HG03060 (cell line): Measurements from ENCODE around the gene RGS9.

Experiments
- ATAC-seq: cut with Tn5 transposase; IDR thresholded peaks from one replicate; pipeline ENCODE4 v1.9.1; 2021; ENCODE audit warnings: low read depth, moderate number of reproducible peaks; ENCODE audit not compliant: unreplicated experiment

Gene RGS9

DNA sequence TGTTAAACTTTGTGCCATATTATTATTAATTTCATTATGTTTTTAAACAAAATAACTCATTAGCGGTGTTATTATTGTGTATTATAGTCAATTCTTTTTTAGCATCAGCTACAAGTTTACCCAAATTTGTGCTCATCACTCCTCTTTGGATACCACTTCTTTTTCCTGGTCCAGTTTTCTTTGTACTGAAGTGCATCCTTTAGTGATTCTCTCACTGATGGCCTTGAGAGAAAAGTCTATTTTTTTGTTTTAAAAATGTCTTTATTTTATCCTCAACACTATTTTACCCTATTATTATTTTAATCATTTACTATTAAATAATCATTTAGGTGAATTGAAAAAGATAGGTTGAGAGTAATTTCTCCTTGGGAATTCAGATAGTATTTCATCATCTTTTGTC lies 99.2 kb downstream of the RGS9 start:
- ATAC-seq, result no peak

GRCh38 chr17:65243838-65244625 lies 106.9 kb downstream of the RGS9 start:
- ATAC-seq, result no peak

DNA sequence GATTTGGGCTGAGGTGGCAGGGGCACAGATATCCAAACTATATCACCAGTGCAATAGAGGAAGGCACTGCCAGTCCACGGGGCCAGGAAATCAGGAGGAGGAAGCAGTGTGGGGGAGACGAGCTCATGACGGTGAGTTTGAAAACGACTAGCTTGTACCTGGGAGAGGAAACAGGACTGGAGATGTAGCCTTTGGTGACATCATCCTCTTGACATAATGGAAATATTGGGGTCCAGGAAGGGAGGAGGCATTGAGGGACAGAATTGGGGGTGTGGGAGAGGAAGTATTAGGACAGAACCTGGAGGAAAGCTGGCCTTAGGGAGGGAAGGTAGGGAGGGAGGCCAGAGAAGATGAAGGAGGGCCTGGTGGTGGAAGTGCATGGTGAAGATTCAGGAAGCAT lies 109.1 kb downstream of the RGS9 start:
- ATAC-seq, result no peak

GRCh38 chr17:65249774-65250173 lies 112.6 kb downstream of the RGS9 start:
- ATAC-seq, result no peak

GRCh38 chr17:65254166-65254565 lies 117.0 kb downstream of the RGS9 start:
- no peak for ATAC-seq

- ATAC-seq, result no peak
These were observed 122.1 kb downstream of the RGS9 start for GRCh38 chr17:65259281-65259680.

DNA sequence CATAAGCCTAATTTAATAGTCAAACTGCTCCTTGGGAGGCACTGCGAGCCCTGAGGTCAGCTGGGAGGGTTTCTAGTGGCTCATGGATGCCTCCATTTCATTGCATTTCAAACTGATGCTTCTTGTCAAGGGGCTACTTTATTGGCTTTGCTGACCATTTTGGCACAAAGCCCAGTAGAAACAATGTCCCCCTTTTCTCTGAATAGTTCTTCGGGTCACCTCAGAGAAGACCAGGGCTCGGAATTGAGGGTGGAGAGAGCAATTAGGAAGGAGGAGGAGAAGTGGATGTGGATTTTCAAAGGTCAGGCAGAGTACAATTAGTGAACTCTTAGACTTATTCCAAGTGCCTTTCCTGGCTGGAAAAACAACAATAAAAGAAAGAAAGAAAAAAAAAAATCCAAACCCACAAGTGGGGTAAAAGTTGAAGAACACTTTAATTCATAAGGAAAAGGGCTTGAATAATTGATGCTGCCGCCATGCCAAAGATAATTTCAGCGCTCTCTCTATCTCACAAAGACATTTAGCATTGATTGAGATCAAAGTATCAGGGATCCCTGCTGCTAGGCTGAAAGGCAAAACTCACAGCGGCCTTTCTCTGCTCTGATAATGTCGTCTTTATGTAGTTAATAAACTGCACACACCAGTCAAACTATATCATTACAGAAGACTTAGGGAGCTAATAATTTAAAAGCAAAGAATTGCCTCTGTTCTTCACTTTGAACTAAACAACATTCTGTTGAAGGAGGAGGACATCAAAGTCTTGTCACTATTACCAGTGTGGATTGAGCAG lies 122.7 kb downstream of the RGS9 start:
- ATAC-seq, result no peak

GRCh38 chr17:65260626-65261025 lies 123.5 kb downstream of the RGS9 start:
- no peak for ATAC-seq

DNA sequence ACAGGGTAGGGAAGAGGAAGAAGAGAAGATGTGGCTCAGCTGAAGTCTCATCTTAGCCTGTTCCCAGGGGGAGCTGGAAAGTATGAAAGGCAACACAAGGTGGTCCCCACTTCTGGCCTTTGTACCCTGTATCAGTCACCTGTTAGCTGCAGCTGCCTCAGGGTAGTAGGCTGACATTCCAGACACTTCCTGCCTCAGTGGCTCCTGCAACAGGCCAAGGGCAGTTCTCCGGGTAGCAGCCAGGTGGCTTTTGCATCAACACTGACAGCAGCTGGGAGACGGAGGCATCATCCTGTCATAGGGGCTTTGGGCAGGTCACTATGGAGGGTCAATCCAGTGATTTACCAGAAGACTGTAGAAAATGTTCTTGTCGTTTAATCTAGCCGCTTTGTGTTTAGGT lies 124.0 kb downstream of the RGS9 start:
- ATAC-seq, result no peak

- ATAC-seq, result no peak
These were observed 124.8 kb downstream of the RGS9 start for GRCh38 chr17:65261682-65262636.

GRCh38 chr17:65265276-65265675 lies 128.1 kb downstream of the RGS9 start:
- ATAC-seq, result no peak

DNA sequence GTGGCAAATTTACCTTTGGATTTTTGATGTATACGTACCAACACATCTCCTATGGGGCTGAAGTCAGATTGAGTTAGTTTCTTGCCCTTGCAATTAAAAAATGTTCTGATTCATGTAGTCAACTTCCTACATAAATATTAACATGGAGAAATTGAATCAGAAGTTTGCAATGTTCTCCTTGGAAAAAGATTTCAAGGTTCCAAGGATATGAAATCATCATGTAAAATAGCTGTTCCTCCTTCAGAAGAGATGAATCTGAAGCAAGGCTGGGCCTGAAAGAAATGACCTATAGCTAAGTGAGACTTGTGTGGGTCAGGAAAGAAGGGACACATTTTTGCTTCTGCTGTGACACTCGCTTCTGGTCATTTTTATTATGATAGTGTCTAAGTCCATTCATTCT lies 131.7 kb downstream of the RGS9 start:
- ATAC-seq, result no peak

DNA sequence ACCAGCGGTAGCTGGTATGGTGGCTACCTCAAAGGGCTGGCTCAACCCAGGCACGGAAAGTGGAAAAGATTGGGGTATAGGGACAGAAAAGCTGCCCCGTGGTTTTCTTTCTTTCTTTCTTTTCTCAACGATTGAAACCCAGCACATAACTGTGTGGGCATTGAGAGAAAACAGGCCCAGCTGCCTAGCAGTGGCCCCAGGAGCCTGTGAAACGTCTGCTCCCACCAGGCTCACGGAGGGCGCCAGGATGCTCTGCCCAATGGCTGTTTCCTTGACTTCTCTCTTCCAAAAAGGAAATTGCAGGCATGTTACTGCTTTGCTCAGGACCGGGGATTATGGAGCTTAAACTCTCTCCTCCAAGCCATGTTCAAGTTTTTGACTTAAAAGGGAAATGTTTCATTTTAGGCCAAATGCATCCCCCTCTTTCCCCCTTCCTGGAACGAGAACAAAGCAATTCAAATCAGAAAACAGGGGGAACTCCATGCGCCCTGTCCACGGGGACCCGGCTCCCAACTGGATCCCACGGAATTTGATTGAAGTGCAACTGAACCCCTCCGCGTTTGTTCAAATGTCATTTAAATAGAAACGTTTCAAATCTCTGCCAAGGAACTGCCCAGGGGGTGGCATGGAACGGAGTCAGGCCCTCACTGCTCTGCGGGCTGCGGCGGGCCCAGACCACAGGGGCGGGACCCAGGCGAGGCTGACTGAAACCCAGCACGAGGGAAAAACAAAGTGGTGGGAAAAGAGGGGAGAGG lies 133.5 kb downstream of the RGS9 start:
- no peak for ATAC-seq

- ATAC-seq, result no peak
These were observed 134.1 kb downstream of the RGS9 start for GRCh38 chr17:65271296-65271695.
